Measurements from ENCODE around the gene KIF19.

- TF ChIP-seq CTCF (IDR thresholded peaks at IDR 0.05): no peak
- no peak for TF ChIP-seq POLR2A (IDR thresholded peaks at IDR 0.05)
Observed at GRCh38 chr17:74288785-74289184, 37.2 kb upstream of the KIF19 start.

Data from testis (tissue), 2 donors.